ENCODE measurements around the gene ABHD17C.

GRCh38 chr15:80736560-80736959, 41.5 kb downstream of the ABHD17C start:
- no peak for TF ChIP-seq CTCF (IDR thresholded peaks at IDR 0.05)
- no peak for TF ChIP-seq POLR2A (IDR thresholded peaks at IDR 0.05)

Measured in thyroid gland (tissue), 4 donors.